Measurements from ENCODE around the gene EFHD2.
"Not testable (repeated sequence)": the region's sequence is repeated elsewhere in the genome, so short reads cannot be mapped to it uniquely, and the experiment has no call there.

EFHD2 gene

DNA sequence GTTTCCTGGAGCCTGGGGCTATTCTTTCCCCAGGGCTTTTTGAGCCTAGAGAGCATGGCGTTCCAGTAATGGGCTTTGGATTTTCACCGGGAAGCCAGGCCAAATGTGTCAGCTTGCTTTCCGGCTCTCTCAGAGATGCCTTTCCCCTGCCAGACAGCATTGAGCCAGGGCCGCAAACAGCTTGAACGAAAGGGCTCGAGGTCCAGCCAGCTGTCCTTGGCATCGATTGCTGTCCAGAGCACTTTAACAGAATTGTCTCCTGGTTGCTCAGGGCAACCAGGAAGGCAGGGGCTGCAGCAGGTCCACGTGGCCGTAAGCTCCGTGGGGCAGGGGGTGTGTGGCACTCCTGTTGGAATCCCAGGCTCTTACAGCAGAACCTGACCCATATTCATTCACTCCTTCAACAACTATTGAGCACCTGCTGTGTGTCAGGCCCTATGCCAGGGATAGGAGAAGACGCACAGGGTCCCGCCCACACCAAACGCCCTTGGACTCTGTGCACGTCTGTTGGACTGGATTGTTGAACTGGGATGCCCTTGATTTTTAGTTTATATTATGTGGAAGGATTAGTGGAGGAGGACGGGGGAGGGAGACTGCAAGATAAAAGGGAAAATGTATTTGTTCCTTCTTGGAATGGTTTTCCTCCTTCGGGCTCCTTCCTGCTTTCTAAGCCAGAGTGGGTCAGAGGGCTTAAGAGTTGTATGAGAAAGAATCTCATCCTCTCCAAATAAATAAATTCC is 38.7 kb upstream of the EFHD2 start:
- TF ChIP-seq GABPA (IDR thresholded peaks at IDR 0.05; ENCODE audit: low read depth) (no peak), REST (IDR thresholded peaks at IDR 0.05; ENCODE audit: insufficient replicate concordance, low read depth) (no peak), SPI1 (IDR thresholded peaks at IDR 0.05; ENCODE audit: borderline replicate concordance, low read depth) (no peak), POLR2AphosphoS5 (IDR thresholded peaks at IDR 0.05; ENCODE audit: low read depth) (no peak), CTCF (IDR thresholded peaks at IDR 0.05; ENCODE audit: insufficient read depth, low read length) (no peak)
- H3K27ac ChIP-seq (replicated peaks), result no peak overlapping the region
- H3K4me3 ChIP-seq (replicated peaks; ENCODE audit: insufficient read depth, low read length), result no peak overlapping the region
- no peak for DNase-seq (ENCODE audit: low read depth in 1 of 2, low spot score in 1 of 2)
- H3K27me3 ChIP-seq (ENCODE audit: insufficient read depth, poor library complexity, severe bottlenecking), result no peaks in the 10 kb centered on the region

GRCh38 chr1:15371610-15372545 is 37.8 kb upstream of the EFHD2 start:
- no peak overlapping the region for H3K27ac ChIP-seq (replicated peaks)
- H3K27me3 ChIP-seq (ENCODE audit: insufficient read depth, poor library complexity, severe bottlenecking), result no peaks in the 10 kb centered on the region
- H3K4me3 ChIP-seq (replicated peaks; ENCODE audit: insufficient read depth, low read length), result no peak overlapping the region
- TF ChIP-seq SPI1 (IDR thresholded peaks at IDR 0.05; ENCODE audit: borderline replicate concordance, low read depth) (no peak), POLR2AphosphoS5 (IDR thresholded peaks at IDR 0.05; ENCODE audit: low read depth) (no peak), REST (IDR thresholded peaks at IDR 0.05; ENCODE audit: insufficient replicate concordance, low read depth) (no peak), GABPA (IDR thresholded peaks at IDR 0.05; ENCODE audit: low read depth) (no peak), CTCF (IDR thresholded peaks at IDR 0.05; ENCODE audit: insufficient read depth, low read length) (no peak)
- no peak for DNase-seq (ENCODE audit: low read depth in 1 of 2, low spot score in 1 of 2)

GRCh38 chr1:15378729-15379128 is 31.0 kb upstream of the EFHD2 start:
- H3K4me3 ChIP-seq (replicated peaks; ENCODE audit: insufficient read depth, low read length), result no peak overlapping the region
- TF ChIP-seq CTCF (IDR thresholded peaks at IDR 0.05; ENCODE audit: insufficient read depth, low read length), result no peak
- no peak for TF ChIP-seq SPI1 (IDR thresholded peaks at IDR 0.05; ENCODE audit: borderline replicate concordance, low read depth)
- no peak for TF ChIP-seq GABPA (IDR thresholded peaks at IDR 0.05; ENCODE audit: low read depth)
- peaks cover 2% of the 10 kb centered on the region for H3K27me3 ChIP-seq (ENCODE audit: insufficient read depth, poor library complexity, severe bottlenecking)
- DNase-seq (ENCODE audit: low read depth in 1 of 2, low spot score in 1 of 2), result no peak
- no peak overlapping the region for H3K27ac ChIP-seq (replicated peaks)

GRCh38 chr1:15379151-15379550 is 30.5 kb upstream of the EFHD2 start:
- not testable (repeated sequence) for H3K4me3 ChIP-seq (replicated peaks; ENCODE audit: insufficient read depth, low read length); DNase-seq (ENCODE audit: low read depth in 1 of 2, low spot score in 1 of 2); H3K27me3 ChIP-seq (ENCODE audit: insufficient read depth, poor library complexity, severe bottlenecking); H3K27ac ChIP-seq (replicated peaks)

Data from HL-60 (cell line).